Endothelial cell of umbilical vein (primary cell): ENCODE results near the gene CTU2. TPM values are rescaled to one million over a fixed set of nuclear protein-coding genes. Genes with fewer than 3 reads are reported as not detected.
A peak's percentile ranks its signal among the peaks of the same experiment; 100 is the strongest.

Experiments
- BruUV-seq: library from RNA; stranded (reverse); fragments of 400-500 nt; replicated peaks from 2 replicates; lab custom pipeline; 2021; lab: Mats Ljungman, UMichigan
- CTCF ChIA-PET: fragments of 300-600, 350-600 bp; sonication (Branson Sonifier 250); formaldehyde crosslinking; loops from one replicate; lab custom pipeline; 2021; ENCODE audit warnings: antibody characterized with exemption, inconsistent platforms; lab: Charles Lee
- POLR2A ChIA-PET: fragments of 300-600, 350-600 bp; sonication (Branson Sonifier 250); formaldehyde crosslinking; loops from one replicate; lab custom pipeline; 2021; ENCODE audit warnings: antibody characterized with exemption, inconsistent platforms; lab: Charles Lee
- DNase-seq: peaks from one replicate; pipeline ENCODE4 v3.0.0-alpha.2; 2011; ENCODE audit warnings: low read depth, low spot score
- FAIRE-seq: peaks from 2 replicates; lab custom pipeline; 2011; peaks lifted over from hg19 to GRCh38; lab: Jason Lieb, UNC
- H2AFZ ChIP-seq: 2 replicates; pipeline ENCODE4 v1.6.0; 2012; ENCODE audit warnings: low read depth, low read length, control low read depth, inconsistent platforms
- H3K27ac ChIP-seq: 2 replicates; pipeline ENCODE4 v1.5.1; 2011; ENCODE audit warnings: low read depth, mild to moderate bottlenecking, control low read depth, low read length, moderate library complexity; ENCODE audit not compliant: insufficient read depth
- H3K27me3 ChIP-seq, 2 experiments: 2 replicates each; pipeline versions ENCODE4 v1.6.0 to v1.6.1; 2011; ENCODE audit warnings: low read length in 2 of 2, mixed read lengths in 1 of 2; ENCODE audit not compliant: control insufficient read depth in 2 of 2, insufficient read depth in 2 of 2
- H3K36me3 ChIP-seq, 2 experiments: 2 replicates in 1 of 2; 3 replicates in 1 of 2; pipeline ENCODE4 v1.5.1; 2011; ENCODE audit warnings: low read length in 2 of 2, mild to moderate bottlenecking in 1 of 2, moderate library complexity in 1 of 2; ENCODE audit not compliant: control insufficient read depth in 2 of 2, insufficient read depth in 2 of 2; ENCODE audit errors: extremely low read depth in 1 of 2
- H3K4me1 ChIP-seq: 3 replicates; pipeline ENCODE4 v1.5.1; 2011; ENCODE audit warnings: mild to moderate bottlenecking, low read length; ENCODE audit not compliant: control insufficient read depth, insufficient read depth; ENCODE audit errors: extremely low read depth
- H3K4me2 ChIP-seq: 2 replicates; pipeline ENCODE4 v1.6.1; 2011; ENCODE audit warnings: low read length, control low read depth, mixed read lengths; ENCODE audit not compliant: insufficient read depth
- H3K4me3 ChIP-seq, 3 experiments: fragments of 200-600 bp in 1 of 3; sonication (generic), shearing (Covaris generic) in 1 of 3; replicated peaks in 1 of 3; 2 replicates each; pipeline ENCODE4 v1.5.1; 2011 to 2016; ENCODE audit warnings: control low read depth in 3 of 3, low read length in 3 of 3, mild to moderate bottlenecking in 2 of 3, inconsistent platforms in 1 of 3, low read depth in 1 of 3, moderate library complexity in 1 of 3; ENCODE audit not compliant: insufficient read depth in 1 of 3
- H3K79me2 ChIP-seq: 2 replicates; pipeline ENCODE4 v1.6.0; 2012; ENCODE audit warnings: low read length, inconsistent platforms; ENCODE audit not compliant: control insufficient read depth, insufficient read depth
- H3K9ac ChIP-seq: replicated peaks from 2 replicates; pipeline ENCODE3; 2011; ENCODE audit warnings: low read length, control low read depth; ENCODE audit not compliant: insufficient read depth; ENCODE audit errors: extremely low read depth
- H3K9me1 ChIP-seq: replicated peaks from 3 replicates; pipeline ENCODE4 v1.6.0; 2011; ENCODE audit warnings: mild to moderate bottlenecking, low read length; ENCODE audit not compliant: control insufficient read depth, insufficient read depth; ENCODE audit errors: extremely low read depth
- H3K9me3 ChIP-seq: replicated peaks from 2 replicates; pipeline ENCODE4 v1.5.1; 2012; ENCODE audit warnings: low read length, inconsistent platforms; ENCODE audit not compliant: control insufficient read depth, insufficient read depth
- H4K20me1 ChIP-seq: replicated peaks from 2 replicates; pipeline ENCODE3; 2011; ENCODE audit warnings: mild to moderate bottlenecking, low read length; ENCODE audit not compliant: control insufficient read depth, insufficient read depth; ENCODE audit errors: extremely low read depth
- CTCF ChIP-seq, 2 donors: IDR thresholded peaks; 1 replicate in 1 of 2; 2 replicates in 1 of 2; pipeline ENCODE4 v1.5.1; 2011; ENCODE audit warnings: low read length in 2 of 2, mild to moderate bottlenecking in 2 of 2, moderate library complexity in 2 of 2, control low read depth in 1 of 2, inconsistent platforms in 1 of 2, low read depth in 1 of 2; ENCODE audit not compliant: insufficient read depth in 1 of 2; ENCODE audit errors: extremely low read depth in 1 of 2
- EZH2 ChIP-seq: IDR thresholded peaks from 2 replicates; pipeline ENCODE4 v1.6.1; 2012; ENCODE audit warnings: borderline replicate concordance, low read depth, mild to moderate bottlenecking, moderate library complexity, low read length, inconsistent platforms; ENCODE audit not compliant: severe bottlenecking
- FOS ChIP-seq: IDR thresholded peaks from 2 replicates; pipeline ENCODE4 v1.6.1; 2011; ENCODE audit warnings: mild to moderate bottlenecking, low read length, moderate library complexity, borderline replicate concordance; ENCODE audit not compliant: insufficient read depth
- GATA2 ChIP-seq: IDR thresholded peaks from 2 replicates; pipeline ENCODE4 v1.7.0; 2011; ENCODE audit warnings: low read depth, mild to moderate bottlenecking, moderate library complexity, mixed read lengths, low read length; ENCODE audit not compliant: insufficient read length, insufficient read depth
- JUN ChIP-seq: IDR thresholded peaks from 2 replicates; pipeline ENCODE4 v1.6.1; 2011; ENCODE audit warnings: borderline replicate concordance, low read depth; ENCODE audit not compliant: insufficient read length, insufficient read depth
- MAX ChIP-seq: IDR thresholded peaks from 2 replicates; pipeline ENCODE4 v1.6.1; 2011; ENCODE audit not compliant: insufficient read depth, insufficient read length
- MYC ChIP-seq: IDR thresholded peaks from one replicate; pipeline ENCODE4 v1.6.1; 2011; ENCODE audit warnings: mild to moderate bottlenecking, low read depth, low read length
- POLR2A ChIP-seq: IDR thresholded peaks from 2 replicates; pipeline ENCODE4 v1.6.1; 2012; ENCODE audit warnings: low read depth, mild to moderate bottlenecking, control low read depth, low read length
- POLR2AphosphoS5 ChIP-seq: IDR thresholded peaks from 2 replicates; pipeline ENCODE4 v1.6.1; 2012; ENCODE audit warnings: low read depth, mild to moderate bottlenecking, control low read depth, low read length, moderate library complexity; ENCODE audit not compliant: insufficient read depth
- dilution Hi-C: fragments of 300-500 bp; cut with MboI; formaldehyde crosslinking; loops from one replicate; pipeline ENCODE4 v1.15.0; 2019; ENCODE audit warnings: low sequenced_read_pairs; ENCODE audit not compliant: extremely low pct_ligation_motif_present
- intact Hi-C: fragments of 100-400 bp; cut with micrococcal nuclease; formaldehyde crosslinking; loops from one replicate; pipeline ENCODE4 v1.10.0; 2022
- polyA plus RNA-seq, 4 experiments: library from polyadenylated mRNA; depleted of rRNA in 3 of 4; stranded (reverse) in 3 of 4; unstranded in 1 of 4; fragments of >200 nt; gene quantifications; 2 replicates each; pipeline versions ENCODE4 v1.2.1 to v1.2.3, GENCODE V29; 2011 to 2012; ENCODE audit warnings: missing spikeins in 1 of 4
- total RNA-seq: library from RNA; stranded (reverse); gene quantifications from 2 replicates; pipeline ENCODE4 v1.2.3, GENCODE V29; 2021

Gene CTU2
- total and polyA plus RNA-seq, 2 donors (not counting 3 experiments of a cell fraction or from before 2014, with no cell fraction given): 26.1 to 33.7 TPM

GRCh38 chr16:88700322-88700635 is 6.0 kb upstream of the CTU2 start:
- no peaks in the 10 kb centered on the region for H3K9me1 ChIP-seq
- H3K27me3 ChIP-seq: no peaks in the 10 kb centered on the region
- ChIA-PET POLR2A (no interaction called here), CTCF (interaction anchor here (1.1 to 2.8 kb wide), 5 partner anchors 13 to 85 kb away, joined by 3 to 11 read pairs (median 4); partner anchors contain the start of genes MVD and PIEZO1)
- H3K36me3 ChIP-seq: peaks cover 4 to 21% of the 10 kb centered on the region in 2 experiments
- H3K79me2 ChIP-seq: peaks cover 37% of the 10 kb centered on the region
- no peak for FAIRE-seq
- no peak for DNase-seq
- H3K27ac ChIP-seq: peak overlapping the region; percentile 69
- H3K4me2 ChIP-seq: peak overlapping the region; percentile 57
- H3K9me3 ChIP-seq: no peaks in the 10 kb centered on the region
- peak overlapping the region; percentile 7 for H3K9ac ChIP-seq
- no TSS peak for BruUV-seq
- TF ChIP-seq FOS (no peak), JUN (no peak), MYC (no peak), GATA2 (no peak), EZH2 (no peak), POLR2A (no peak), MAX (no peak), POLR2AphosphoS5 (no peak), CTCF (IDR thresholded peaks at IDR 0.05; ENCODE audit: extremely low read depth in 1 of 2, insufficient read depth in 1 of 2, low read depth in 1 of 2, low read length in 2 of 2) (no peak)
- H3K4me3 ChIP-seq: no peak overlapping the region
- dilution Hi-C loops (no loop called here), intact Hi-C loops (loop anchor here (2.0 kb wide), 1 partner anchor 37 kb away; the partner anchor contains the start of gene MVD)
- H3K4me1 ChIP-seq: peaks cover 49% of the 10 kb centered on the region
- H2AFZ ChIP-seq: no peak overlapping the region
- H4K20me1 ChIP-seq: no peaks in the 10 kb centered on the region
